Type B pancreatic cell (in vitro differentiated cells): ENCODE data around the gene FBN1. TPM values are rescaled to one million over a fixed set of nuclear protein-coding genes. Genes with fewer than 3 reads are reported as not detected.

ENCODE experiments used
- DNase-seq: peaks from one replicate; pipeline ENCODE4 v3.0.0; 2021; ENCODE audit warnings: mixed read lengths; ENCODE audit not compliant: unreplicated experiment; ENCODE audit errors: extremely low spot score
- H3K27ac Mint-ChIP-seq: 2 replicates; pipeline ENCODE4 v1.8.0; 2021; ENCODE audit warnings: mild to moderate bottlenecking, mixed read lengths
- H3K27me3 Mint-ChIP-seq: 2 replicates; pipeline ENCODE4 v1.8.0; 2021; ENCODE audit warnings: mixed read lengths
- H3K36me3 Mint-ChIP-seq: 2 replicates; pipeline ENCODE4 v1.8.0; 2021; ENCODE audit warnings: mixed read lengths
- H3K4me1 Mint-ChIP-seq: one replicate; pipeline ENCODE4 v1.8.0; 2021; ENCODE audit warnings: mixed read lengths; ENCODE audit not compliant: unreplicated experiment
- H3K4me3 Mint-ChIP-seq: 2 replicates; pipeline ENCODE4 v1.8.0; 2021; ENCODE audit warnings: mild to moderate bottlenecking, mixed read lengths
- H3K9me3 Mint-ChIP-seq: 2 replicates; pipeline ENCODE4 v1.8.0; 2021; ENCODE audit warnings: mixed read lengths
- total RNA-seq: library from RNA; stranded (reverse); gene quantifications from 2 replicates; pipeline ENCODE4 v1.2.1, GENCODE V29; 2021; ENCODE audit warnings: low replicate concordance
- TF ChIP-seq, protein P1 (sequence below): fragments of 200-600 bp; sonication (generic); conservative IDR thresholded peaks from 2 replicates; pipeline ENCODE4 v1.5.0; 2021; ENCODE audit warnings: antibody characterized with exemption, mild to moderate bottlenecking

The FBN1 gene
- total RNA-seq, 1 donor from 2014 or later = 58.4 TPM

DNA sequence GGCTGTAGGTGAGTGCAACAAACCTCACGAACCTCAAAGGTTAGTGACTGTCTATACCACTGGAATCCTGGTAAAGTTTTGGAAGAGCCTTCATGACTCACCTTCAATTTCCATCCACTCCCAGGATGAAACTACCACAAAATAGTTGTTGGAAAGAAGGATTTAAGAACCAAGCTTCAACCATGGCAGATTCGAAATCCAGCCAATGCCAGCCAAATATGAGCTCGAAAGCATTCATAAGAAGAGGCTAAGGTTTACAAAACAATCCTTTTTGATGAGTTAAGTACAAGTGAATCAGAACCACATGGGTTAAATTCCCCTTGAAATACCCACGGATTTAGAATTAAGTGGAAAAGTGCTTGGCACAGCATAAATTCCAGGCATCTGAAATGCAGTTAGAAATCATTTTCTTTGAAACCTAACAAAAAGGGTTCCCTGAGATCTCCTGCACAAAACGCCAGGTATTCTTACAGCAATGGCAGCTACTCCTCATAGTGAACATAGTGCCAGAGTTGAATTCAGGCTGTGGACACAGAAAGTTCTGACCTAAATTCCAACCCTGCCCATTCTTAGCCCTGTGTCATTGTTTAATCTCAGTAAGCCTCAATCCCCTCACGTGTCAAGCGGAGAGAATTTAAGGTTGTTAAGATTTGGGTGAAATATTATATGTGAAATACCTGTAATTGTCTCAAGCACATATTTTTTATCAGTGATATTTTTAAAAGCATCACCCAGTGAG, 89.2 kb downstream of the FBN1 start:
- Mint-ChIP-seq H3K4me1 (peaks cover 33% of the 10 kb centered on the region), H3K27me3 (no peaks in the 10 kb centered on the region)

DNA sequence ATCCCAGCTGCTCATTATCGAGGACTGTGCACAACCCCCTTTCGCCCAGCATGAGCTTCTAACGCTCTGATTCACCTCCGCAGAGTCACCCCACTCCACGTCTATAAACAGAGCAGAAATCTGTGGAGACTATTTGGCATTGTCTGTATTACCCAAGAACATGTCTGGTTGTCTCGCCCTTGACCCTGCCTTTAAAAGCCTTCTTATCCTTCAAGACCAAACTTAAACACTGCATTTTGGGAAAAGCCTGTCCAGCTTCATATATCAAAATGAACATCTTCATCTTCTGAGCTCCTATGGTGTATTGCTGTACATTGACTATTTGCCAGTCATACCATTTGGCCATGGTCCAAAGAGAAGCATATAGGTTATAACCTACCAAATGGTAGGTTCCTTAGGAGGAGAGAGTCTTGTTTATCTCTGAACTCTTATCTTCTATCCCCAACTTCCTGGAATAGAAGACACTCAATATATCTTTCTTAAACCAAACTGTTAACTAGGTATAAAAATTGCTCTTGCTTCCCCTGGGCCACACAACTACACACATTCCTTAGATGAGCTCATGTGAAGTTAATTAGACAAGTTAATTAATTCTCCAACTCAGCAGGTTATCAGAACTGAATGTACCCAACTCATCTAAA, 90.1 kb downstream of the FBN1 start:
- no peaks in the 10 kb centered on the region for H3K27me3 Mint-ChIP-seq
- H3K27ac Mint-ChIP-seq = no peak overlapping the region
- TF ChIP-seq, protein P1, sequence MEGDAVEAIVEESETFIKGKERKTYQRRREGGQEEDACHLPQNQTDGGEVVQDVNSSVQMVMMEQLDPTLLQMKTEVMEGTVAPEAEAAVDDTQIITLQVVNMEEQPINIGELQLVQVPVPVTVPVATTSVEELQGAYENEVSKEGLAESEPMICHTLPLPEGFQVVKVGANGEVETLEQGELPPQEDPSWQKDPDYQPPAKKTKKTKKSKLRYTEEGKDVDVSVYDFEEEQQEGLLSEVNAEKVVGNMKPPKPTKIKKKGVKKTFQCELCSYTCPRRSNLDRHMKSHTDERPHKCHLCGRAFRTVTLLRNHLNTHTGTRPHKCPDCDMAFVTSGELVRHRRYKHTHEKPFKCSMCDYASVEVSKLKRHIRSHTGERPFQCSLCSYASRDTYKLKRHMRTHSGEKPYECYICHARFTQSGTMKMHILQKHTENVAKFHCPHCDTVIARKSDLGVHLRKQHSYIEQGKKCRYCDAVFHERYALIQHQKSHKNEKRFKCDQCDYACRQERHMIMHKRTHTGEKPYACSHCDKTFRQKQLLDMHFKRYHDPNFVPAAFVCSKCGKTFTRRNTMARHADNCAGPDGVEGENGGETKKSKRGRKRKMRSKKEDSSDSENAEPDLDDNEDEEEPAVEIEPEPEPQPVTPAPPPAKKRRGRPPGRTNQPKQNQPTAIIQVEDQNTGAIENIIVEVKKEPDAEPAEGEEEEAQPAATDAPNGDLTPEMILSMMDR = no peak
- H3K4me1 Mint-ChIP-seq = peaks cover 30% of the 10 kb centered on the region
- no peaks in the 10 kb centered on the region for H3K9me3 Mint-ChIP-seq
- H3K36me3 Mint-ChIP-seq = no peaks in the 10 kb centered on the region
- no peak for DNase-seq
- no peak overlapping the region for H3K4me3 Mint-ChIP-seq

More for the DNA sequence above, 89.2 kb downstream of the FBN1 start:
- no peak overlapping the region for H3K4me3 Mint-ChIP-seq
- H3K9me3 Mint-ChIP-seq = no peaks in the 10 kb centered on the region
- TF ChIP-seq, protein P1 = no peak
- DNase-seq = no peak
- H3K27ac Mint-ChIP-seq = no peak overlapping the region
- H3K36me3 Mint-ChIP-seq = no peaks in the 10 kb centered on the region

DNA sequence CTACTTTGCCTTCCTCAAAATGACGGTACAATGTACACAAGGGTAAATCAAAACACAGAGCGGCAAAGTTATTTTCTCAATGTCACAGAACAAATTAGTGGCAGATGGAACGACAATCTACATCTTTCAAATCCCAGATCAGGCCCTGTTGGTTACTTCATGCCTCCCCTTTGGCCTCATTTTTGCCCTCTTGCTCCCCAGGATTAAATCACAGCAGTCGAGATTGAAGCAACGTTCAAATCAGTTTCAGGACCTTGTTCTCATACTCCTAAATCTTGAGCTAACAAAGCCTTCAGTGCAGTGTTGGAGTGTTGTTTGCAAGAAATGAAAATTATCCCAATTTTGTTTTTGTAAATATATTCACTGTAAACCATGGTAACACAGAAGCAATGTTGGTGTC, 91.4 kb downstream of the FBN1 start:
- no peak for DNase-seq
- Mint-ChIP-seq H3K4me3 (peak overlapping the region; percentile 1), H3K4me1 (peaks cover 18% of the 10 kb centered on the region), H3K27ac (no peak overlapping the region), H3K27me3 (no peaks in the 10 kb centered on the region), H3K9me3 (no peaks in the 10 kb centered on the region), H3K36me3 (no peaks in the 10 kb centered on the region)
- TF ChIP-seq, protein P1 = no peak

DNA sequence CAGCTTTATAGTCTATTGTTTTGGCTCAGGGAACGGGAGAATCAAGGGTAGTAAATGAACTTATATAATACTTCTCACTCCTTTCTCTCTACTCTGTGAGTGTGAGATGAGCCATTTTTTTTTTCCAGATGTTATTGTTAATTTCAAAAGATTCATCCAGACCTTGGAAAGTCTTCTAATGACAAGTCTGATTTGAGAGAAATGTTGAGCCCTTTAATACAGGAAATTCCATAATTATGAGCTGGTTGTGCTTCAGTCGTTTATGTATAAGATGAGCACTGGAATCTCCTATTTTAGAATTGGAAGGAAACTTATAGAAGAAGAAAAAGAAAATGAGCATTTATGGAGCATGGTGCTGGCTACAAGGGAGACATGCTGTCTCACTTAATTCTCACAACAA, 92.0 kb downstream of the FBN1 start:
- H3K4me1 Mint-ChIP-seq = peaks cover 16% of the 10 kb centered on the region

DNA sequence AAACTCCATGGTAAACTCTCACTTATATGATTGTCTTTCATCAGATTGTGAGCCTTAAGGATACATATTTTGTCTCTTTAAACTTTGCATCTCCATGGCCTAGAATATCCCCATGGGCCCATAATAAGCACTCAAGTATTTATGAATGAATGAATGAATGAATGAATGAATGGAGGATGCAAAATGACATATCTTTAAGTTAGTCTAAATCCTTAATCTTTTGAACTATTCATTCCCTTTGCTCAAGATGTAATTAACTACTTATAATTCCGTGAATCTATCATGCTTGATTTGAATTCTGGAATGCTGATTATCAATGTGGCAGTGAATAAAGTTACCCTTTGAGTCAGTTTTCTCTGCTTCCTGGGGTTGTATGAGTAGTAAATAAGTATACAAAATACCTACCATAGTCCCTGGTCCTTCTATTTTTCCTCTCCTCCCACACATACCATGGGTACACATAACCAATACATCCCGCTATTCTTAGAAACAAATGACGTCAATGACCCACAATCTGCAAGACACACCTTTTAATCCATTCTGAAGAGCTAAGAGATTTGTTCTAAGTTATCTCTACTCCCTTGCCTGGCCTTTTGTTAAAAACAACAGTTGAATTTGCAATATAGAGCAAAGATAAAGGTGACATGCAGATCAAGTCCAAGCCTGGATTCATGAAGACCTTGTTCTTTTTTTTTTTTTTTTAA, 94.5 kb downstream of the FBN1 start:
- H3K27ac Mint-ChIP-seq = no peak overlapping the region
- no peaks in the 10 kb centered on the region for H3K27me3 Mint-ChIP-seq
- no peak overlapping the region for H3K4me3 Mint-ChIP-seq
- no peaks in the 10 kb centered on the region for H3K36me3 Mint-ChIP-seq
- no peak for DNase-seq
- TF ChIP-seq, protein P1 = no peak
- H3K4me1 Mint-ChIP-seq = peaks cover 31% of the 10 kb centered on the region
- no peaks in the 10 kb centered on the region for H3K9me3 Mint-ChIP-seq

More for the DNA sequence above, 92.0 kb downstream of the FBN1 start:
- Mint-ChIP-seq H3K9me3 (no peaks in the 10 kb centered on the region), H3K27me3 (no peaks in the 10 kb centered on the region), H3K4me3 (no peak overlapping the region), H3K27ac (no peak overlapping the region), H3K36me3 (no peaks in the 10 kb centered on the region)
- no peak for DNase-seq
- TF ChIP-seq, protein P1 = no peak
